Activated naive CD8-positive, alpha-beta T cell treated with anti-CD3 and anti-CD28 coated beads, Interleukin-2, amount 10 ng/mL, durations not matched to agents 7 days and 5 days (primary cell): ENCODE results near the gene TXNL1. TPM values are rescaled to one million over a fixed set of nuclear protein-coding genes. Genes with fewer than 3 reads are reported as not detected.

Experiments
- ATAC-seq: fragments of 150-1000 bp; cut with Tn5 transposase; one replicate; pipeline ENCODE4 v1.10.0; 2021; ENCODE audit warnings: low read depth, moderate library complexity
- POLR2A ChIA-PET: fragments of 350-600 bp; sonication (Branson Sonifier 250); formaldehyde crosslinking; loops from one replicate; lab custom pipeline; 2021; ENCODE audit warnings: antibody characterized with exemption; lab: Charles Lee
- DNase-seq: peaks from one replicate; pipeline ENCODE4 v3.0.0; 2021
- H3K27ac Mint-ChIP-seq: one replicate; pipeline ENCODE4 v1.8.0; 2022; ENCODE audit warnings: mild to moderate bottlenecking, mixed read lengths
- H3K27me3 Mint-ChIP-seq: one replicate; pipeline ENCODE4 v1.8.0; 2022; ENCODE audit warnings: mild to moderate bottlenecking, moderate library complexity, mixed read lengths
- H3K36me3 Mint-ChIP-seq: one replicate; pipeline ENCODE4 v1.8.0; 2021; ENCODE audit warnings: mild to moderate bottlenecking, mixed read lengths
- H3K4me1 Mint-ChIP-seq: one replicate; pipeline ENCODE4 v1.8.0; 2021; ENCODE audit warnings: mixed read lengths
- H3K4me3 Mint-ChIP-seq: one replicate; pipeline ENCODE4 v1.8.0; 2022; ENCODE audit warnings: mild to moderate bottlenecking, moderate library complexity, mixed read lengths
- H3K9me3 Mint-ChIP-seq: one replicate; pipeline ENCODE4 v1.8.0; 2021; ENCODE audit warnings: mixed read lengths
- total RNA-seq, 2 experiments: library from RNA; stranded (reverse); gene quantifications; one replicate each; pipeline ENCODE4 v1.2.3, GENCODE V29; 2021

The TXNL1 gene
- total RNA-seq, 2 experiments from 2014 or later = 45.3 to 50.6 TPM

DNA sequence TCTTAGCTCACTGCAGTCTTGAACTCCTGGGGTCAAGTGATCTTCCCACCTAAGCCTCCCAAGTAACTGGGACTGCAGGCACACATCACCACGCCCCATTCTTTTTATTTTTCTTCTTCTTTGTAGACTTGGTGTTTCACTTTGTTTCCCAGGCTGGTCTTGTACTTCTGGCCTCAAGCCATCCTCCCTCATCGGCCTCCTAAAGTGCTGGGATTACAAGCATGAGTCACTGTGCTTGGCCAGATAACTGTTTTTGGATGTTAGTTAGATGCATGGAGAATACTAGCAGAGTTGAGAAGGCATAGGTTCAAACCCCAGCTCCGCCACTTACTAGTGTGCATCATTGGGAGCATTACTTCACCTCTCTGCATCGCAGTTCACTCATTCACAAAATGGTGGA is 88.3 kb downstream of the TXNL1 start:
- Mint-ChIP-seq H3K36me3 (no peaks in the 10 kb centered on the region), H3K27ac (no peak overlapping the region), H3K4me1 (no peaks in the 10 kb centered on the region), H3K9me3 (no peaks in the 10 kb centered on the region), H3K27me3 (peaks cover 7% of the 10 kb centered on the region), H3K4me3 (no peak overlapping the region)
- POLR2A ChIA-PET = no interaction called here
- ATAC-seq (no peak), DNase-seq (no peak)

Other genes with a start within 250 kb of the TXNL1 start
- gene WDR7, start 12.8 kb upstream of the TXNL1 start, total RNA-seq = 10 to 100 TPM; 42.8 to 43.1 TPM